GM12891 (cell line): ENCODE data around the gene TRIM49D2. TPM values are rescaled to one million over a fixed set of nuclear protein-coding genes. Genes with fewer than 3 reads are reported as not detected.
"Not testable (repeated sequence)": the region's sequence is repeated elsewhere in the genome, so short reads cannot be mapped to it uniquely, and the experiment has no call there.

ENCODE experiments used
- DNase-seq: peaks from one replicate; pipeline ENCODE4 v3.0.0; 2011; ENCODE audit warnings: low spot score; ENCODE audit not compliant: insufficient read length
- FAIRE-seq: peaks from 2 replicates; lab custom pipeline; 2011; peaks lifted over from hg19 to GRCh38; lab: Jason Lieb, UNC
- PAX5 ChIP-seq: IDR thresholded peaks from 2 replicates; pipeline ENCODE4 v1.6.1; 2011; ENCODE audit warnings: low read length, moderate library complexity, mild to moderate bottlenecking; ENCODE audit not compliant: insufficient read depth, severe bottlenecking
- POLR2A ChIP-seq: IDR thresholded peaks from 2 replicates; pipeline ENCODE4 v1.6.1; 2011; ENCODE audit warnings: low read depth, low read length, control low read depth
- POLR2AphosphoS5 ChIP-seq: IDR thresholded peaks from 2 replicates; pipeline ENCODE4 v1.6.1; 2011; ENCODE audit warnings: low read depth, low read length, control low read depth
- POU2F2 ChIP-seq: IDR thresholded peaks from 2 replicates; pipeline ENCODE4 v1.6.1; 2011; ENCODE audit warnings: low read depth, mild to moderate bottlenecking, control low read depth, low read length, moderate library complexity
- SPI1 ChIP-seq: IDR thresholded peaks from 2 replicates; pipeline ENCODE4 v1.6.1; 2011; ENCODE audit warnings: low read depth, low read length, control low read depth
- TAF1 ChIP-seq: IDR thresholded peaks from 2 replicates; pipeline ENCODE4 v1.6.1; 2011; ENCODE audit warnings: low read depth, low read length, control low read depth
- polyA plus RNA-seq: library from polyadenylated mRNA; unstranded; fragments of >200 nt; gene quantifications from one replicate; pipeline ENCODE4 v1.2.1, GENCODE V29; 2012; ENCODE audit warnings: low read depth, missing spikeins, inconsistent platforms; ENCODE audit not compliant: missing spikeins

TRIM49D2 gene, protein sequence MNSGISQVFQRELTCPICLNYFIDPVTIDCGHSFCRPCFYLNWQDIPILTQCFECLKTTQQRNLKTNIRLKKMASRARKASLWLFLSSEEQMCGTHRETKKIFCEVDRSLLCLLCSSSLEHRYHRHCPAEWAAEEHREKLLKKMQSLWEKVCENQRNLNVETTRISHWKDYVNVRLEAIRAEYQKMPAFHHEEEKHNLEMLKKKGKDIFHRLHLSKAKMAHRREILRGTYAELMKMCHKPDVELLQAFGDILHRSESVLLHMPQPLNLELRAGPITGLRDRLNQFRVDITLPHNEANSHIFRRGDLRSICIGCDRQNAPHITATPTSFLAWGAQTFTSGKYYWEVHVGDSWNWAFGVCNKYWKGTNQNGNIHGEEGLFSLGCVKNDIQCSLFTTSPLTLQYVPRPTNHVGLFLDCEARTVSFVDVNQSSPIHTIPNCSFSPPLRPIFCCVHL
- polyA plus RNA-seq = not detected

DNA sequence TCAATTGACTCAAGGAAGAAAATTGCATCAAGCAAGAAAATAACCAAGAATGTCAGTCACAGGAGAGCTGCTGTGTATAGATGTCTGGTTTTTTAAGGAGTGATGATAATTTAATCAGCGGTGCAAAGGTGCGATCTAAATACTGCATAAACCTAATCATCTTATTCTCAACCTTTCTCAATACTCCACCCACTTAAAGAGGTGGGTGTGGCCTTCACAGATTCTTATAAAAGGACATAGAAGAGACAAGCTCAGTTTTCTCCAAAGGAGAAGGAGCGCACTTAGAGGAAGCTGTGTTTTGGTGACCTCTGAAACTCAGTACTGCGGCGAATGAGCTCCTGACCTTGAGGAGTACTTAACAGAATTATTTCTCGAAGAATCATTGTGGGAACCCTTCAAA, at the start of gene TRIM49D2:
TRIM49D2 (plus strand) TSS at position 301 of the 400 bp plus-strand sequence. CDS start 2,698 bp downstream, outside the sequence.
- DNase-seq, FAIRE-seq: not testable (repeated sequence)

DNA sequence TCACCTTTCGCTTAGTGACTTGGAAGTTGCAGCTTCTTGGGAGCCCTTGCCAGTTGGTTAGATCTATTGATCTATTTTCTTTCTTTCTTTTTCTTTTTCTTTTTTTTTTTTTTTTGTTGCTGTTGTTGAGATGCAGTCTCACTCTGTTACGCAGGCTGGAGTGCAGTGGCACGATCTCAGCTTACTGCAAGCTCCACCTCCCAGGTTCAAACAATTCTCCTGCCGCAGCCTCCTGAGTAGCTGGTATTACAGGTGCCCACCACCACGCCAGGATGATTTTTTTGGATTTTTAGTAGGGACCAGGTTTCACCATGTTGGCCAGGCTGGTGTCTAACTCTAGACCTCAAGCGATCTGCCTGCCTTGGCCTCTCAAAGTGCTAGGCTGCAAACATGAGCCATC, 46.4 kb upstream of the TRIM49D2 start:
- DNase-seq, FAIRE-seq: not testable (repeated sequence)

DNA sequence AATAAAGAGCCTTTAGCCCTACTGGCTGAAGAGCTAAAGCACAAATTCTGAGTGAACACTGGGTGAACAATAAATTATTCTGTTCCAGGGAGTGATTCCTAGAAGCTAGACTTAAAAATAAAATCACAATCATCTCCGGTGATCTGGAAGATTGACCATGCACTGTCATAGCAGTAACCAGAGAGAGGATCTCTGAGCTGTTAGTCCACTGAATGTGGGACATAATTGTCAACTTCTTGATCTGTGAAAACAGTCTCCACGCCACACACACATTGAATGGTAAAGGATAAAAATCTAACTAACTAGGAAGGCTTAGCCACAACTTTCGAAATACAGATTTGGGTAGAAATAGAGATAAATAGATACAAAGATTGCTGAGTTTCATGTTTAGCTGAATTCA, 30.6 kb upstream of the TRIM49D2 start:
- FAIRE-seq, DNase-seq: not testable (repeated sequence)

DNA sequence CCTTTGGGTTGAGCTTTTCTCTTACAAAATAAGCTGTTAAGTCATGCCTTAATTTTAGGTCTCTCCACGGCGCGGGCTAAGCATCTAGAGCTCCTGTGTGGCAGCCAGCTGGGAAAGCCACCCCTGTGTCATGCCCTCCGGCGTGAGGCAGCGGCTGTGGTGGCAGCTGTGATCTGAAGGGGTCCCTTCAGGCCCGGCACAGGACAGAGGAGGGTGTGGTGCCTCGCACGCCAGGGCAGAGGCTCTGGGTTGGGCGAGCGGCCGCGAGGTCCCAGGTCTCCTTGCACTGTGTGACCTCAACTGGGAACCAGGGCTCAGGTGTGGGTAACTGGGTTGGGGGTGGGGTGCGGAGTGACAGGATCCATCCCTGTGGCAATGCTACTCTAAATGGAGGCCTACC, 23.1 kb upstream of the TRIM49D2 start:
- DNase-seq, FAIRE-seq: not testable (repeated sequence)

DNA sequence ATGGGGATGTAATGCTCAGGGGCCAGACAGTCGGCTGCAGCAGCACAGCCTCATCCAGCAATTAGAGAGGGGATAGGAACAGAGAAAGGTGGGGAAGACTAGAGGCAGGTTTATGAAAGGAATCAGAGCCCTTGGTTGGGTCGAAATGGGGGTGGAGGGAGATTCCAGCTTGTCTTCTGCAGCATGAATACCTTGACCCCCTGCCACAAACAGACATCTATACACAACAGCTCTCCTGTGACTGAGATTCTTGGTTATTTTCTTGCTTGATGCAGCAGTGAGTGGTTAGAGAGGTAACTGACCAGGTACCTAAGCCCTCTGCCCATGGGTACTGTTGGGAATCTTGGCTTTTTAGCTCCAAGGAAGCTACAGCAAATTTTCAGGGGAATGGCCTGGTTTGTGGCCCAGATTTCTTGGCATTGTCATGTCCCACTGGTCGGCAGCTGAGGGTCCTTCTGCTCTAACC, 1.6 kb upstream of the TRIM49D2 start, which contains the start of gene TRIM49D1:
TRIM49D1 (minus strand) TSS at position 51 of the 466 bp plus-strand sequence. CDS start 4,535 bp downstream, outside the sequence.
- TF ChIP-seq POLR2A (no peak), SPI1 (no peak), TAF1 (no peak), POU2F2 (no peak), POLR2AphosphoS5 (no peak), PAX5 (no peak)
- FAIRE-seq (no peak), DNase-seq (no peak)

DNA sequence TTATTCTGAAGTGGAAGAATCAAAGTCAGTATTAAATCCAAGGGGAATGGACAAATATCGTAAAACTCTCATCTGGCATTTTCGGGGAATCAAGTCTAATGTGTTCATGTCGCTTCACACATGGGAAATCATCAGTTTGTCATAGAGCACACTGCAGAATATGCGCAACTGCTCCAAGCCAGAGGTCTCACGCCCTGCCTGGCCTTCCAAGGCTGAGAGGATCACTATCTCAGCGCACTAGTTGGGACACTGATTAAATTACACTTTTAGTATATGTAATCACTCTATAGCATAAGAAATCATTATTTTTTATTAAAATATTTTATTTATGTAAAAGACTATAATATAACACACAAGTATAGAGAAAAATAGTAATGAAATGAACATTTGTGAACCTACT, 37.0 kb downstream of the TRIM49D2 start:
- DNase-seq, FAIRE-seq: not testable (repeated sequence)

DNA sequence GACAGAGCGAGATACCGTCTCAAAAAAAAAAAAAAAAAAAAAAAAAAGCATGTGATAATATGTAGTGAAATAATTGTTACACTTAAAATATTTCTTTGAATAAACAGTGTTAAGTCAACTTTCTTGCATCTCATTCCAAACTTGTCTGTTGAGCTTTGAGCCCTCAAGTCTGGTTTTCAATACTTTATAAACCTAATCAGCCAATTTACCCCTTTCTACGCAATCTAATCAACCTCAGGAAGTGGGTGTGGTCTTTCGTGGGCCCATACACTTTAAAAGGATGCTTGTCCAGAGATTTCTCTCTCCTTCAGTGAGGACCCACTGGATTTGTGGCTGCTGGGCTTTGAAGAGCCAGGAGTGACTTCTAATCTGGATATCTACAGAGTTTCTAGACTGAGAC, 41.9 kb downstream of the TRIM49D2 start, which contains the start of gene TRIM64:
TRIM64 (plus strand) TSS at position 301 of the 400 bp plus-strand sequence. CDS start 2,467 bp downstream, outside the sequence.
- FAIRE-seq, DNase-seq: not testable (repeated sequence)
